Mesodermal cell (in vitro differentiated cells): ENCODE measurements around the gene SPINK8. TPM values are rescaled to one million over a fixed set of nuclear protein-coding genes. Genes with fewer than 3 reads are reported as not detected.
"Not testable (repeated sequence)": the region's sequence is repeated elsewhere in the genome, so short reads cannot be mapped to it uniquely, and the experiment has no call there.

Source experiments
- H3K27ac ChIP-seq: 2 replicates; pipeline ENCODE4 v1.7.0; 2013; ENCODE audit warnings: mild to moderate bottlenecking, low read depth, low read length, moderate library complexity; ENCODE audit not compliant: severe bottlenecking
- H3K36me3 ChIP-seq: 2 replicates; pipeline ENCODE4 v1.7.1; 2013; ENCODE audit warnings: mild to moderate bottlenecking, low read length, moderate library complexity; ENCODE audit not compliant: control insufficient read depth, insufficient read depth
- H3K4me1 ChIP-seq: one replicate; pipeline ENCODE4 v1.7.1; 2013; ENCODE audit warnings: mild to moderate bottlenecking, low read length; ENCODE audit not compliant: insufficient read depth, control insufficient read depth, poor library complexity, severe bottlenecking
- H3K4me3 ChIP-seq: 2 replicates; pipeline ENCODE4 v1.7.0; 2013; ENCODE audit warnings: low read length, control low read depth, mild to moderate bottlenecking; ENCODE audit not compliant: insufficient read depth, poor library complexity, severe bottlenecking; ENCODE audit errors: extremely low read depth
- H3K9me3 ChIP-seq: 2 replicates; pipeline ENCODE4 v1.7.1; 2013; ENCODE audit warnings: mild to moderate bottlenecking, low read length, moderate library complexity; ENCODE audit not compliant: control insufficient read depth
- WGBS, 2 experiments: methylation state at CpG; one replicate each; pipeline ENCODE4 v1.1.5; 2013; ENCODE audit warnings: missing lambda C conversion rate in 2 of 2; ENCODE audit not compliant: insufficient coverage in 2 of 2; 5-methylcytosine and 5-hydroxymethylcytosine counted together
- polyA plus RNA-seq, 2 experiments: library from polyadenylated mRNA; stranded (reverse); fragments of 50-300 nt; gene quantifications; one replicate each; pipeline ENCODE4 v1.2.3, GENCODE V29; 2013

SPINK8 gene
- not detected for polyA plus RNA-seq (2013, experiment 1 of 2)
- not detected for polyA plus RNA-seq (2013, experiment 2 of 2)

DNA sequence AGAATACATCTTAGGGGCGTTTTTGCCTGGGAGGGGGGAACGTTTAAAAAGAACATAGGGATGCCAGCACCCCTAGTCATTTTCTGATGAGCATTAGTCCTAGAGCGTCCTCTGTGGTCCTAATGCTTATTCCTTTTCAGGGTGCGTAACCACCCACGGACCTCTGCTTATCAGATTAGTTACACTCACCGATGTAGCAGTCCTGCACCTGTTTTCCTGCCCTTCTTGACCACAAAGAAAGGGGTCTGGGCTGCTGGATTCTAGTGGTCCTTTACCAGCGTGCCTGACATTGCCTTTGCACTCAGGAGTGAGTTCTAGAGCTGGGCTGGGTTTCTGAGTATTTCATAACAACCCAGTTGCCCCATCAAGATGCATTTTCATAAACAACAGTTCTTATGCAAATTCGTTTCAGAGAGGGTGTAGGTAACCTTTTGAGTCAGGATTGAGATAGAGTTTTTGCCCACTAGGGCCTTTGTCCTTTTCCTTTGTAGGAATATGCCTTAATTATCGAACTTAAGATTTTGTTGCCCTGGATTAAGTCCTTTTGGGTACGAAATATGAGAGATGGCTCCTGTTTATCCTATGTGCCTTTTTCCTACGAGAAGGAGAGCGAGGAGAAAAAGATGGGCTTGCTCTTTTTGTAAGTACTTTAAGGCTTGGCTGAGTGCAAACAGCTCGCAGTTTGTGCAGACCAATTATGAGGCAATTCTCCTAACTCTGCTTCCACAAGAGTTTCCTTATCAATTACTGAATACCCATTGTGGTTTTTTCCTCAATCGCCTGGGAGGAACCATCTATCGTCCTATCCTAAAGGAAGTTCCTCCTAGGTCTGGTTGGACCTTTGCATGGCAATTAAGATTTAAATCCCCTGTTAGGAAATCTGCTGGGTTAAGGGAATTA is at the start of gene SPINK8:
Gene SPINK8, minus strand, starts transcription at position 316 of the 900 bp plus-strand sequence. CDS start 5,320 bp downstream, outside the sequence.
- WGBS, 2 experiments = 88 to 99% methylated on average over 7 to 11 of the region's 15 CpGs
- not testable (repeated sequence) for H3K4me3 ChIP-seq, H3K36me3 ChIP-seq, H3K9me3 ChIP-seq, H3K27ac ChIP-seq, H3K4me1 ChIP-seq

DNA sequence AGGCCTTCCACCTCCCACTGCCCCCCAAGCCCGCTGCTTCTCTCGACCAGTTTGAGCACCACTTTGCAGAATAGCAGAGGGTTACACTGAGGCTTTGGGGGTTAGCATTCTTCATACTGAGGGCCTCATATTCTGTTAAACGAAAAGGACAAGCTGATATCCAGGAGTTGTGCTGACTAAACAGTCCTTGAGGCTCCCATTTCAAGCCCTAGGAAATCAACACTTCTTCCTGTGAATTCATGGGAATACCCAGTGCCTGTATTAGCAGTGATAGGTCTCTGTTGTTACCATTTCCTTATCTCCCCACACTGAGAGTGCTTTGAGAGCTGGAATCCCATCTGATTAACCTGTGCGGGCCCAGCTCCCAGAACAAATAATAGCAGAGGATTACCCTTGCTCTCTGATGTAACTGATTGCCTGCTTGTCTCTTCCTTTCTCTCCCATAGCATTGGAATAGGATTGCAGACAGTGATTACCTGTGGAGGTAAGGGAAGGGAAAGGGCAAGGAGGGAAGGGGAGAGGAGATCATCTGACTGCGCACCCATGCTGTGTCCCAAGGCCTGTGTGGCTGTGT is 39.5 kb upstream of the SPINK8 start:
- Histone ChIP-seq H3K4me1 (no peaks in the 10 kb centered on the region), H3K36me3 (no peaks in the 10 kb centered on the region), H3K9me3 (no peaks in the 10 kb centered on the region), H3K4me3 (no peak overlapping the region), H3K27ac (no peak overlapping the region)
- 80 to 83% methylated on average over 3 to 4 of the region's 5 CpGs for WGBS, 2 experiments

DNA sequence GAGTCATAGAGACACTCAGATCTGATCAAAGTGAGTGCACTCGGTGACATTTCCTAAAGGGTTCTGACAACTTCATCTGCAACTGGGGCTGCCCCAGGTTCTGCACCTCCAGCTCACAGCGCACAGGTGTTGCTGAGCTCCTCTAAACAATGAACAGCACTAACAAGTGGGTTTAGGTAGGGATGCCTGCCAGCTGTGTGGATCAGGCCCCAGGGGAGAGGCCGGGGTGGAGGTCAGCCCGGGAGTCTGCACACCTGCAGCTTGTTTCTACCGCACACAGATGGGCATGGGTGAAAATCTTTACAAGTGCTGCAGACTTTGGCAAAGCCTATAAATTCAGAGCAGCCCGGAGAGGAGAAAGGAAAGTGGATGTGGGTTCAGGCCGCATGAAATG is 38.9 kb upstream of the SPINK8 start:
- Histone ChIP-seq H3K4me1 (no peaks in the 10 kb centered on the region), H3K4me3 (no peak overlapping the region), H3K36me3 (no peaks in the 10 kb centered on the region), H3K9me3 (no peaks in the 10 kb centered on the region), H3K27ac (no peak overlapping the region)
- WGBS, 2 experiments = 82 to 84% methylated on average over 6 to 7 of the region's 7 CpGs

DNA sequence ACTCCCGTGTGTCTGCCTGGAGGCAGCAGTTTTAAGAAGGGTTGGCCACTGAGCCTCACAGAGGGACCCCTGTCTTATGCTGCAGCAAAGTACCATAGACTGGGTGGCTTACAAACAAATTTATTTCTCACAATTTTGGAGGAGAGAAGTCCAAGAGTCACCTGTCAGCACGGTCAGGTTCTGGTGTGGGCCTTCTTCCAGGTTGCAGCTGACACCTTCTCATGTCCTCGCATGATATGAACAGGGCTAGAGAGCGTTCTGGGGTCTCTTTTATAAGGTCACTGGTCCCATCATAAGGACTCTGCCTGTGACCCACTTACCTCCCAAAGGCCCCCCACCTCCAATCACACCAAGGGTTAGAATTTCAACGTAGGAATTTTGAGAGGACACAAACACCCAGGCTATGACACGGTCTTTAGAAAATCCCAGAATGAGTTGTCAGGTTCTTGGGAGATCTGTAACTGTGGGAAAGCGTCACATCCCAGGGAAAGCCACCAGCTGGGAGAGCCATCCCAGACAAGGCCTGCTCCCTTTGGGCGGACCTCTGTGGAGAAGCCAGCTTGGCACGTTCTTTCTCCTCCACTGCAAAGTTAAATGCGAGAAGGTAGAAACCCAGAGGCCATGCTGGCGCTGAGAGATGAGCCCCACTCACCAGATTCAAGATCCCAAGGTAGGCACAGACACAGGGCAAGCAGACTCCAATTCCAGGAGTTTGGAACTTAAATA is 38.4 kb upstream of the SPINK8 start, which contains the start of gene FBXW12:
Gene FBXW12, plus strand, starts transcription at position 569 of the 726 bp plus-strand sequence. CDS start 549 bp downstream, outside the sequence.
- Histone ChIP-seq H3K4me3 (no peak within 1 kb of the TSS), H3K27ac (no peak within 1 kb of the TSS), H3K4me1 (no peaks in the 10 kb centered on the region), H3K36me3 (no peaks in the 10 kb centered on the region), H3K9me3 (no peaks in the 10 kb centered on the region)
- WGBS, 2 experiments = 89 to 94% methylated on average over 8 to 9 of the region's 11 CpGs

DNA sequence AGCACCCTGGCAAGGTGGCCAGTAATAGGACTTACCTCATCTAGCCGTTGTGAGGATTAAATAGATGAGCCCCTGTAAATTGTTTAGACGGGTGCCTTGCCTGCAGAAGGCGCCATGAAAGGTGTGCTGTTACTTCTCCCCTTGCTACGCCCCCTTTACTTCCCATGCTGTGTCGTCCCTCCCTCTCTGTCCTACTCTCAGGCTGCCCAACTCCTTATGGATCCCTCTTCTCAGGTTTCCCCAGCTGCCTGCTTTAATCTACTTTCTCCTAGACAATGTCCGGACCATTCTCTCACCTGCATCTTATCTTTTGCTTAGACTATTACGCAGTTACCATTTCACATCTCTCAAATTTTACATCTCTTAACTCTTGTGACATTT is 36.9 kb upstream of the SPINK8 start:
- no peaks in the 10 kb centered on the region for H3K9me3 ChIP-seq
- H3K36me3 ChIP-seq = no peaks in the 10 kb centered on the region
- H3K4me3 ChIP-seq = no peak overlapping the region
- H3K4me1 ChIP-seq = no peaks in the 10 kb centered on the region
- no peak overlapping the region for H3K27ac ChIP-seq
- WGBS, 2 experiments = 76 to 81% methylated on average over 6 to 7 of the region's 7 CpGs

DNA sequence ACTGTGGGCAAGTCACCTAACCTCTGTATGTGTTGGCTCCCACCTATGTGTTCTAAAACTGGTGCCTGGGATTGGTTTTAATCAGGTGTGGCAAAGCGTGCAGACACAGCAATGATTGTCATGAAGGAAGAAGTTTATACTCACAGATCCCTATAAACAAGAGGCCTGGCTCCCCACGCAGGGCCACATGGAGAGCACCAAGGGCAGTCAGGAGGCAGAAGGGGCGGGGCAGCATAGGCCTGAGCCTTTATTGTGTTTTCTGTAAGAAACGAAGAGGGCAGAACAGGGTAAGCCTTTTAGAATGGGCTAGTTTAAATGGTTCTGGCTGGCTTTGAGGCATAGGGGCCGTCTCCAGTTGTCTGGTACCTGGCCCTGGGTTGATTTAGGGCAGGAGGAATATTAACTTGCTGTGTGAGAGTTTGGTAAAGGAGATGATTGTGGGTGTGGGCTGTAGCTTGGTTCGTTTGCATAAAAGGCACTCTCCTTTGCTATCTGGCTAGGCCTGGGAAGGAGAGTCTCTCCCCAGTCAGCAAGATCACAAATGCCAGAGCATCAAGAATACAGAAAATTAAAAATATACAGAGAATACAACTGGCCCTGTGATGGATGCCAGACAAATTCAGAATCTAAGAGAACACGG is 36.4 kb upstream of the SPINK8 start:
- Histone ChIP-seq H3K27ac (no peak overlapping the region), H3K36me3 (no peaks in the 10 kb centered on the region), H3K9me3 (no peaks in the 10 kb centered on the region), H3K4me3 (no peak overlapping the region), H3K4me1 (no peaks in the 10 kb centered on the region)
- 58 to 72% methylated on average over 4 to 5 of the region's 7 CpGs for WGBS, 2 experiments

DNA sequence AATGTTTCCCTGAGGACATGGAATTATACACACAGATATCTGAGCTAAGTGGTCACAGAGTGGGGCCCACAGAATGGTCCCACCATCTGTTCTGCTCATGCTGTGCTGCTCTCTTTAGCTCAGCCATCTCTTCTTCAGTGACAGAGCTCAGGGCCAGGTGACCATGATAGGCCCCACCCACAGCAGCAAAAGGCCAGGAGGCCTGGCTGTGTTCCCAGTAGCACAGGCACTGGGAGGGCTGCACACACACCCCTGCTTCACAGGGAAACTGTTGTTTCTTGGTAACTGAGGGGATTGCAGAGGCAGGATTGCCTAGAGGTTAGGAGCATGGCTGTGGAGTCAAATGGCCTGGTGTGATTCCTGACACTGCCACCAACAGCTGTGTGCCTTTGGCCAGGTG is 33.7 kb upstream of the SPINK8 start:
- Histone ChIP-seq H3K4me3 (no peak overlapping the region), H3K36me3 (no peaks in the 10 kb centered on the region), H3K9me3 (no peaks in the 10 kb centered on the region), H3K4me1 (no peaks in the 10 kb centered on the region), H3K27ac (no peak overlapping the region)

DNA sequence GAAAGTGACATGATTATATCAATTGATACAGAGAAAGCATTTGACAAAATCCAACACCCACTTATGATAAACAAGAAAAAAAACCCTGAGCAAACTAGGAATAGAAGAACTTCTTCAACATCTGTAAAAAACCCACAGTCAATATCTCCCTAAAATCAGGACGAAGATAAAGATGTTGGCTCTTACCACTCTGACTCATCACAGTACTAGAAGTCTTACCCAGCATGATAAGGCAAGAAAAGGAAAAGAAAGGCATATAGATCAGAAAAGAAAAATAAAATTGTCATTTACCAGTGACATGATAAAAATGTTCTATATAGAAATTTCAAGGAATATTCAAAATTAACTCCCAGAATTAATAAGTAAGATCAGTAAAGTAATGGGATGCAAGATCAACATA is 31.4 kb upstream of the SPINK8 start:
- WGBS, 2 experiments = no CpG with 5 or more reads among the region's 1 CpG
- Histone ChIP-seq H3K4me1 (no peaks in the 10 kb centered on the region), H3K9me3 (no peaks in the 10 kb centered on the region), H3K36me3 (no peaks in the 10 kb centered on the region), H3K4me3 (no peak overlapping the region), H3K27ac (no peak overlapping the region)

DNA sequence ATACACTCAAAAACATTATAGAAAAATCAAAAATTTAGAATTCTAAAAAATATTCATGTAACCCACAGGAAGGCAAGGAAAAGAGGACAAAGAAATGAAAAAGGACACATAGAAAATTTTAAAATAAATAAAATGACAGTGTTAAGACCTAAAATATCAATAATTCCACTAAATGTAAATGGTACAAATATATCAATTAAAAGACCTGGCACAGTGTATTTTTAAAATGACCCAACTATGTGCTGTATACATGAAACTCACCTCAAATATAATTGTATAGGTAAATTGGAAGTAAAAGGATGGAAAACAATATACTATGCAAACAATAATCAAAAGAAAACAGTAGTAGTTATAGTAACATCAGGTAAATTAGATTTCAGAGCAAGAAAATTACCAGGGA is 28.5 kb upstream of the SPINK8 start:
- Histone ChIP-seq H3K4me3 (no peak overlapping the region), H3K27ac (no peak overlapping the region), H3K36me3 (no peaks in the 10 kb centered on the region), H3K9me3 (no peaks in the 10 kb centered on the region), H3K4me1 (no peaks in the 10 kb centered on the region)

DNA sequence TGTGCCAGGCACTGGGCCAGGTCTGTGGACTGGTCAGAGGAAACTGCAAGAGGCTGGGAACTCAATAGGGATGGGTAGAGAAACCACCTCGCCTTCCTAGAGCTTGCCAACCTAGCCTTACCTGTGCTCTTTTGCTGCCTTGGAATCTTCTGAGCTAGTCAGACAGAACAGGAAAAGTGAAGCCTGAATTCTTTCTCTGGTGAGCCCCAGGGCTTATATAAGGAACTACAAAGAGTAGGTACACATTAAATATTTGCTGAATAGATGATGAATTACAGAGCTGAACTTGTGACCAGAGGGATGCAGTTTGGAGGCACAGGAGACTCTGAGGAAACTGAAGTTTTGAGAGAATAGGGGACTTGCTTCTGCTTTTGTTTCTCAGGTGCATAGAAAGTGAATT is 23.0 kb upstream of the SPINK8 start:
- Histone ChIP-seq H3K36me3 (no peaks in the 10 kb centered on the region), H3K9me3 (no peaks in the 10 kb centered on the region), H3K27ac (no peak overlapping the region), H3K4me1 (no peaks in the 10 kb centered on the region), H3K4me3 (no peak overlapping the region)
- WGBS, 2 experiments = 63 to 92% methylated on average over 1 of the region's 1 CpG
